ENCODE measurements around the gene ZYG11B.

DNA sequence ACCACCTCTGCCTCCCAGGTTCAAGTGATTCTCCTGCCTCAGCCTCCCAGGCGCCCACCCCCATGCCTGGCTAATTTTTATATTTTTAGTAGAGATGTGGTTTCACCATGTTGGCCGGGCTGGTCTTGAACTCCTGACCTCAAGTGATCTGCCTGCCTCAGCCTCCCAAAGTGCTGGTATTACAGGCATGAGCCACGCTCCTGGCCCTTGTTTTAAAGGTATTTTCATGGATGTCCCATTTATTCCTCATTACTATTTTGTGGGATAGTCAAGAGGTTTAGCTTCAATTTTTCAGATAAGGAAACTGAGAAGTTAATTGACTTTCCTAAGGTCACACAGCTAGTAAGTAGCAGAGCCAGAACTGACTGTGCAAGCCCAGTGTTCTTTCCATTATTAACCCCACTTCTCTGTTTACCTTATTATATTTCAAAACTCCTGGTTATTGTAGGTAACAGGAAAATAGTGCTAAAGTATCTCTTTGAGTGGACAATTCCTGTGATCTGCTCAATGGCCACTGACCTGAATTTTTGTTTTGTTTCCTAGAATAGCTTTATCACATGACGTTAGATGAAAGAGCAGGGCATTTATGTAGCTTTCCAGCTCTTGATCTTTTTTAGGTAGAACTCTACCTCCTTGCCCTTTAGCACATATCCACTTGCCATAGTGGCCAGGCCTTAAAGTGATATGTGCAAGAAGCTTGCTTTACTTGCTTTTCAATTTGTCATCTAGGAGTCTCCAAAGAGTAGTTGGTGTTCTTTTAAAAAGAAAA is 13.6 kb downstream of the ZYG11B start:
- TF ChIP-seq EZH2 (IDR thresholded peaks at IDR 0.05; ENCODE audit: borderline replicate concordance, low read depth, low read length, severe bottlenecking), result no peak
- TF ChIP-seq, protein P1, sequence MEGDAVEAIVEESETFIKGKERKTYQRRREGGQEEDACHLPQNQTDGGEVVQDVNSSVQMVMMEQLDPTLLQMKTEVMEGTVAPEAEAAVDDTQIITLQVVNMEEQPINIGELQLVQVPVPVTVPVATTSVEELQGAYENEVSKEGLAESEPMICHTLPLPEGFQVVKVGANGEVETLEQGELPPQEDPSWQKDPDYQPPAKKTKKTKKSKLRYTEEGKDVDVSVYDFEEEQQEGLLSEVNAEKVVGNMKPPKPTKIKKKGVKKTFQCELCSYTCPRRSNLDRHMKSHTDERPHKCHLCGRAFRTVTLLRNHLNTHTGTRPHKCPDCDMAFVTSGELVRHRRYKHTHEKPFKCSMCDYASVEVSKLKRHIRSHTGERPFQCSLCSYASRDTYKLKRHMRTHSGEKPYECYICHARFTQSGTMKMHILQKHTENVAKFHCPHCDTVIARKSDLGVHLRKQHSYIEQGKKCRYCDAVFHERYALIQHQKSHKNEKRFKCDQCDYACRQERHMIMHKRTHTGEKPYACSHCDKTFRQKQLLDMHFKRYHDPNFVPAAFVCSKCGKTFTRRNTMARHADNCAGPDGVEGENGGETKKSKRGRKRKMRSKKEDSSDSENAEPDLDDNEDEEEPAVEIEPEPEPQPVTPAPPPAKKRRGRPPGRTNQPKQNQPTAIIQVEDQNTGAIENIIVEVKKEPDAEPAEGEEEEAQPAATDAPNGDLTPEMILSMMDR (IDR thresholded peaks at IDR 0.05; ENCODE audit: borderline replicate concordance, extremely low read depth, low read length, poor library complexity, severe bottlenecking), result no peak

All from DND-41 (cell line).